Mesenchymal stem cell (in vitro differentiated cells and primary cell): ENCODE measurements around the gene ARL13B.

ENCODE experiments used
- DNase-seq: peaks from one replicate; pipeline ENCODE4 v3.0.0-alpha.2; 2013
- H2AFZ ChIP-seq: one replicate; pipeline ENCODE4 v1.6.1; 2013; ENCODE audit warnings: low read depth, mild to moderate bottlenecking, control low read depth, inconsistent platforms, low read length, moderate library complexity
- H2AK5ac ChIP-seq: 2 replicates; pipeline ENCODE4 v1.6.1; 2013; ENCODE audit warnings: low read length, moderate library complexity, mild to moderate bottlenecking, inconsistent platforms; ENCODE audit not compliant: severe bottlenecking
- H2BK120ac ChIP-seq: one replicate; pipeline ENCODE4 v1.6.1; 2013; ENCODE audit warnings: low read depth, mild to moderate bottlenecking, inconsistent platforms, low read length, moderate library complexity
- H2BK12ac ChIP-seq, 2 experiments: one replicate each; pipeline ENCODE4 v1.6.1; 2013; ENCODE audit warnings: inconsistent platforms in 2 of 2, low read length in 2 of 2, mild to moderate bottlenecking in 2 of 2, moderate library complexity in 2 of 2, control low read depth in 1 of 2
- H2BK15ac ChIP-seq: one replicate; pipeline ENCODE4 v1.6.1; 2013; ENCODE audit warnings: mild to moderate bottlenecking, low read depth, inconsistent platforms; ENCODE audit not compliant: poor library complexity, severe bottlenecking
- H2BK5ac ChIP-seq: 2 replicates; pipeline ENCODE4 v1.6.1; 2013; ENCODE audit warnings: low read depth, mild to moderate bottlenecking, low read length, control low read depth, inconsistent platforms; ENCODE audit not compliant: poor library complexity, severe bottlenecking
- H3K14ac ChIP-seq, 2 experiments: one replicate each; pipeline ENCODE4 v1.6.1; 2013; ENCODE audit warnings: inconsistent platforms in 2 of 2, low read length in 2 of 2, control low read depth in 1 of 2, mild to moderate bottlenecking in 1 of 2, moderate library complexity in 1 of 2
- H3K18ac ChIP-seq, 2 experiments: one replicate each; pipeline ENCODE4 v1.6.1; 2013; ENCODE audit warnings: inconsistent platforms in 2 of 2, low read length in 2 of 2, control low read depth in 1 of 2, low read depth in 1 of 2, mild to moderate bottlenecking in 1 of 2
- H3K23ac ChIP-seq, 2 experiments: one replicate each; pipeline ENCODE4 v1.6.1; 2013; ENCODE audit warnings: inconsistent platforms in 2 of 2, low read length in 2 of 2, mild to moderate bottlenecking in 2 of 2, moderate library complexity in 2 of 2, control low read depth in 1 of 2
- H3K27ac ChIP-seq: 2 replicates; pipeline ENCODE4 v1.5.1; 2013; ENCODE audit warnings: mild to moderate bottlenecking, moderate library complexity, low read length, control low read depth, inconsistent platforms; ENCODE audit not compliant: poor library complexity, severe bottlenecking
- H3K27me3 ChIP-seq, 2 experiments: 2 replicates each; pipeline versions ENCODE4 v1.6.1 to v1.7.0; 2013; ENCODE audit warnings: low read length in 2 of 2, mild to moderate bottlenecking in 2 of 2, moderate library complexity in 2 of 2, control low read depth in 1 of 2, inconsistent platforms in 1 of 2; ENCODE audit not compliant: control insufficient read depth in 1 of 2, insufficient read depth in 1 of 2
- H3K36me3 ChIP-seq, 2 experiments: 2 replicates each; pipeline versions ENCODE4 v1.6.1 to v1.7.0; 2013; ENCODE audit warnings: low read length in 2 of 2, control low read depth in 1 of 2, inconsistent platforms in 1 of 2, low read depth in 1 of 2, mild to moderate bottlenecking in 1 of 2; ENCODE audit not compliant: insufficient read depth in 2 of 2, control insufficient read depth in 1 of 2
- H3K4ac ChIP-seq, 2 experiments: one replicate each; pipeline ENCODE4 v1.6.1; 2013; ENCODE audit warnings: inconsistent platforms in 2 of 2, low read length in 2 of 2, mild to moderate bottlenecking in 2 of 2, moderate library complexity in 2 of 2, control low read depth in 1 of 2, low read depth in 1 of 2
- H3K4me1 ChIP-seq: 2 replicates; pipeline ENCODE4 v1.6.1; 2013; ENCODE audit warnings: low read depth, low read length, control low read depth; ENCODE audit not compliant: control insufficient read depth, insufficient read depth
- H3K4me2 ChIP-seq: 2 replicates; pipeline ENCODE4 v1.6.1; 2013; ENCODE audit warnings: low read length, mild to moderate bottlenecking, inconsistent platforms; ENCODE audit not compliant: poor library complexity, severe bottlenecking
- H3K4me3 ChIP-seq, 2 experiments: 2 replicates each; pipeline versions ENCODE4 v1.5.1 to v1.7.0; 2013; ENCODE audit warnings: low read length in 2 of 2, mild to moderate bottlenecking in 2 of 2, control low read depth in 1 of 2, low read depth in 1 of 2; ENCODE audit not compliant: insufficient read depth in 1 of 2
- H3K79me1 ChIP-seq: replicated peaks from 2 replicates; pipeline ENCODE4 v1.6.1; 2013; ENCODE audit warnings: mild to moderate bottlenecking, control low read depth, low read length, inconsistent platforms; ENCODE audit not compliant: poor library complexity, severe bottlenecking
- H3K9ac ChIP-seq: 2 replicates; pipeline ENCODE4 v1.7.0; 2013; ENCODE audit warnings: mild to moderate bottlenecking, low read length, moderate library complexity
- H3K9me3 ChIP-seq: 2 replicates; pipeline ENCODE4 v1.7.0; 2013; ENCODE audit warnings: mild to moderate bottlenecking, low read length; ENCODE audit not compliant: control insufficient read depth
- H4K8ac ChIP-seq: one replicate; pipeline ENCODE4 v1.6.1; 2013; ENCODE audit warnings: inconsistent platforms, mild to moderate bottlenecking, low read length, moderate library complexity
- H4K91ac ChIP-seq: one replicate; pipeline ENCODE4 v1.6.1; 2013; ENCODE audit warnings: mild to moderate bottlenecking, low read length, inconsistent platforms
- WGBS: methylation state at CpG from one replicate; pipeline ENCODE4 v1.1.7; 2013; ENCODE audit warnings: mixed read lengths; 5-methylcytosine and 5-hydroxymethylcytosine counted together

Gene ARL13B

DNA sequence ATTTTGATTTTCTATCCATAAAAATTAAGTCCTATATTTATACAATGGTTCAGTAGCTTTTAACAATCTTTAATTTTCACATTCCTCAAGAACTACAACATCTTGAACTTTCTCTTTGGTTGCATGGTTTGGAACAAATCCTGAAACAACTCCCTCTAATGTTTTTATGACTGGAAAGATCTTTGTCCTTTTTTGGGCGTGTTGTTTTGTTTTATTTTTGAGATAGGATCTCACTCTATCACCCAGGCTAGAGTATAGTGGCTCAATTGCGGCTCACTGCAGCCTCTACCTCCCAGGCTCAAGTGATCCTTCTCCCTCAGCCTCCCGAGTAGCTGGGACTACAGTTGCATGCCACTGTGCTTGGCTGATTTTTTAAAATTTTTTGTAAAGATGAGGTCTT is 44.4 kb downstream of the ARL13B start:
- Histone ChIP-seq H3K4me3 (no peak overlapping the region), H3K79me1 (peaks cover 2% of the 10 kb centered on the region), H2AK5ac (no peak overlapping the region), H4K8ac (no peak overlapping the region), H3K23ac (no peak overlapping the region), H3K4me2 (no peak overlapping the region), H3K4me1 (no peaks in the 10 kb centered on the region), H3K9me3 (no peaks in the 10 kb centered on the region), H2BK15ac (no peak overlapping the region), H3K27ac (no peak overlapping the region), H3K27me3 (no peaks in the 10 kb centered on the region), H3K18ac (no peak overlapping the region), H4K91ac (no peak overlapping the region), H2BK120ac (peak overlapping the region; percentile 5), H2AFZ (no peak overlapping the region), H3K14ac (no peak overlapping the region), H2BK5ac (no peak overlapping the region), H3K36me3 (no peaks in the 10 kb centered on the region), H3K9ac (peak overlapping the region; percentile 76), H3K4ac (no peak overlapping the region), H2BK12ac (no peak overlapping the region)
- 100% methylated on average over 1 of the region's 3 CpGs for WGBS
- no peak for DNase-seq

DNA sequence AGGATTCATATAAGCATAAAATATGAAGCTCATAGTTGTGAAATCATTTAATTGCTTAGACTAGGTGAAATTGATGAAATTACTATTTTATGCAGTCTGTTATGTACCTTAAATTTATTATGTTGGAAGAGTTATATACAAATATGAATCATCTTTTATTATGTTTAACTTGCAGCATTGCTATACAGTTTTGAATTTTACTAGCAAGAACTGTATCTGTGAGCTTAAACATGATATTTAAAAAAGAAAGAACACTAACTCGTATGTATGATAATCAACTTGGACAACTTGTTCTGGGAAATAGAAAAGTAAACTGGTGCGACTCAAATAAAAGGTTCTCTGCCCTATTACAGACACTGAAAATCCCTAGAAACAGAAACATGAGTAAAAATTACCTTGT is 46.7 kb downstream of the ARL13B start:
- H4K91ac ChIP-seq, result no peak overlapping the region
- no peaks in the 10 kb centered on the region for H3K27me3 ChIP-seq
- H2BK5ac ChIP-seq, result no peak overlapping the region
- no peaks in the 10 kb centered on the region for H3K79me1 ChIP-seq
- no peak overlapping the region for H3K23ac ChIP-seq
- no peak for DNase-seq
- no peak overlapping the region for H3K9ac ChIP-seq
- no peaks in the 10 kb centered on the region for H3K9me3 ChIP-seq
- no peak overlapping the region for H3K4me2 ChIP-seq
- H2AK5ac ChIP-seq, result no peak overlapping the region
- no peaks in the 10 kb centered on the region for H3K4me1 ChIP-seq
- H3K18ac ChIP-seq, result no peak overlapping the region
- H2AFZ ChIP-seq, result no peak overlapping the region
- no CpG with 5 or more reads among the region's 2 CpGs for whole genome bisulfite sequencing
- no peaks in the 10 kb centered on the region for H3K36me3 ChIP-seq
- no peak overlapping the region for H3K4me3 ChIP-seq
- H3K14ac ChIP-seq, result no peak overlapping the region
- H2BK15ac ChIP-seq, result no peak overlapping the region
- H3K27ac ChIP-seq, result no peak overlapping the region
- H2BK120ac ChIP-seq, result no peak overlapping the region
- H4K8ac ChIP-seq, result no peak overlapping the region
- H3K4ac ChIP-seq, result no peak overlapping the region
- H2BK12ac ChIP-seq, result no peak overlapping the region

DNA sequence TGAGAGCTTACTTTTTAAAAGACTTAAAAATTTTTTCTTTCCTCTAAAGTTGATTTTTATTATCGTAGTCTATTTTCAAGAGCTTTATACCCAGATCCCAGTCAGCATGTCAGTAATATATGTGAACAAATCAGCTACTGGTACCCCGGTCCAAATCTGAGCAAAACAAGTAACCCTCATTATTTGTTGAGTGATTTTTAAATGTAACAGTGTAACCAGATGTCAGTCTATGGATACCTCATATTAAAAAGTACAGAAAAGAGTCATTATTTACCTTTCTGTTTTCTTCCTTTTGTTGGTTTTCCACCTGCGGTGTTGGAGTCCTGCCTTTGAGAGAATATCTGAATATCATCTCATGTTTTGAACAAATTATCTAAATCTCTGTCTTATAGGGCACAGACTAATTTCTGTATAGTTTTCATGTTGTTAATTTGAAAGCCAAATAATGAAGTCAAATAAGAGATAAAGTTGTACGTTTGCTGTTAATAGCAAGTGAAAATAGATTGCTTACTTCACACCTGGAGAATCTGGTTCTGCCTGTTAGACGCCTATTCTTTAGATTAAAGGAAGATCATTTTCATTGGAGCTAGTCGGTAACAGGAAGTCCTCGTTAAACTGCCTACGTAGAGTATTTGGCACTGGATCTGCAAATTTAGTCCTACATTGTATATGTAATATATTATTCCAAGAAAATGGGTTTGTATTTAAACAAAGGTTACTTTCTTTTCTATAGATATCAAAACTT is 48.3 kb downstream of the ARL13B start, which contains the start of gene STX19:
TSS of gene STX19 (minus strand) at position 505 of the 745 bp plus-strand sequence. CDS start 13,328 bp downstream, outside the sequence.
- Histone ChIP-seq H2BK5ac (no peak within 1 kb of the TSS), H2BK12ac (no peak within 1 kb of the TSS), H3K4me1 (no peaks in the 10 kb centered on the region), H3K14ac (no peak within 1 kb of the TSS), H3K36me3 (no peaks in the 10 kb centered on the region), H4K91ac (no peak within 1 kb of the TSS), H2BK120ac (no peak within 1 kb of the TSS), H3K4me2 (no peak within 1 kb of the TSS), H3K27me3 (no peaks in the 10 kb centered on the region), H3K4ac (no peak within 1 kb of the TSS), H2AFZ (no peak within 1 kb of the TSS), H4K8ac (no peak within 1 kb of the TSS), H3K23ac (no peak within 1 kb of the TSS), H3K79me1 (no peaks in the 10 kb centered on the region), H2AK5ac (no peak within 1 kb of the TSS), H3K9me3 (no peaks in the 10 kb centered on the region), H3K4me3 (no peak within 1 kb of the TSS), H3K18ac (no peak within 1 kb of the TSS), H2BK15ac (no peak within 1 kb of the TSS), H3K27ac (no peak within 1 kb of the TSS), H3K9ac (no peak within 1 kb of the TSS)
- DNase-seq, result no peak
- WGBS, result 98% methylated on average over 5 of the region's 8 CpGs

DNA sequence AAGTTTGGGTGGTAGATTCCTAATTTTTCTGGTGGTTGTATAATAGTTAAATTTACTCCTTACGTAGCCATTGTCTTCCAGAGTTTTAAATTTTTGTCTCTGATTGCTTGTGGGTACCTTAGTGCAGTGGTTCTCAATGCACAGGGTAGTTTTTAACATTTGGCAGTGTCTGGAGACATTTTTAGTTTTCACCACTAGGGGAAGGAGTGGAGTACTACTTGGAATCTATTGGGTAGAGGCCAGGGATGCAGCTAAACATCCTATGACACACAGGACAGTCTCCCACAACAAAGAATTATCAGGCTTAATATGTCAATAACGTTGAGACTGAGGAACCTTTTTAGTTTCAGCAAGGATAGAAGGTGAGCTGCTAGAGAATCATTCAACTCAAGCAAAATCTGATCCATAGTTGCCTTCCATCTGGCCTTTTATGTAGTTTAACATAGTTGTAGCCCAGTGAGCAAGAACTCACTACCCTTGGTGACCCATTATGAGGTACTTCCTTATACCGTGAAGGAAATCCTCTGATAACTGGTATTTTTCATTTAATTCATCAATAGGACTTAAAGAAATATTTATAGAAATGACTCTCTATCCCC is 57.1 kb downstream of the ARL13B start:
- Histone ChIP-seq H3K4ac (no peak overlapping the region), H3K27me3 (no peaks in the 10 kb centered on the region), H3K4me2 (no peak overlapping the region), H3K18ac (no peak overlapping the region), H2BK15ac (no peak overlapping the region), H2AK5ac (no peak overlapping the region), H2BK12ac (no peak overlapping the region), H3K14ac (no peak overlapping the region), H2BK5ac (no peak overlapping the region), H3K79me1 (peaks cover 3% of the 10 kb centered on the region), H3K27ac (no peak overlapping the region), H3K9me3 (no peaks in the 10 kb centered on the region), H3K23ac (no peak overlapping the region), H3K9ac (no peak overlapping the region), H3K36me3 (peaks cover 0 to 3% of the 10 kb centered on the region in 2 experiments), H3K4me1 (no peaks in the 10 kb centered on the region), H2BK120ac (no peak overlapping the region), H4K91ac (no peak overlapping the region), H2AFZ (no peak overlapping the region), H4K8ac (no peak overlapping the region), H3K4me3 (no peak overlapping the region)
- WGBS, result 56% methylated on average over 2 of the region's 3 CpGs
- DNase-seq, result peak; percentile 46
